Natural killer cell (primary cell): ENCODE data around the gene LONP1. TPM values are rescaled to one million over a fixed set of nuclear protein-coding genes. Genes with fewer than 3 reads are reported as not detected.
"Not testable (repeated sequence)": the region's sequence is repeated elsewhere in the genome, so short reads cannot be mapped to it uniquely, and the experiment has no call there.

Experiments used
- ATAC-seq, 3 donors: fragments of 150-1000 bp in 2 of 3; fragments of 200-7000 bp in 1 of 3; cut with Tn5 transposase; 1 replicate in 1 of 3; 2 replicates in 2 of 3; pipeline ENCODE4 v1.10.0; 2021; ENCODE audit warnings: mild to moderate bottlenecking in 2 of 3, moderate library complexity in 2 of 3
- DNase-seq, 2 donors: peaks; one replicate each; pipeline versions ENCODE4 v3.0.0 to v3.0.0-alpha.2; 2013 to 2021; ENCODE audit warnings: mixed read lengths in 1 of 2
- H3K27ac ChIP-seq: one replicate; pipeline ENCODE4 v1.5.1; 2013; ENCODE audit warnings: mild to moderate bottlenecking, low read length
- H3K27me3 ChIP-seq: one replicate; pipeline ENCODE4 v1.6.1; 2013; ENCODE audit warnings: low read length; ENCODE audit not compliant: control insufficient read depth, insufficient read depth
- H3K36me3 ChIP-seq: one replicate; pipeline ENCODE4 v1.6.1; 2013; ENCODE audit warnings: low read length; ENCODE audit not compliant: control insufficient read depth, insufficient read depth
- H3K4me1 ChIP-seq: one replicate; pipeline ENCODE4 v1.6.1; 2013; ENCODE audit warnings: low read length; ENCODE audit not compliant: control insufficient read depth, insufficient read depth
- H3K4me3 ChIP-seq: one replicate; pipeline ENCODE4 v1.5.1; 2013; ENCODE audit warnings: low read length
- H3K9me3 ChIP-seq: one replicate; pipeline ENCODE4 v1.6.1; 2013; ENCODE audit warnings: low read length; ENCODE audit not compliant: control insufficient read depth, insufficient read depth
- H3K27ac Mint-ChIP-seq, 2 donors: one replicate each; pipeline ENCODE4 v1.8.0; 2022; ENCODE audit warnings: mild to moderate bottlenecking in 2 of 2, mixed read lengths in 2 of 2, moderate library complexity in 1 of 2
- H3K27me3 Mint-ChIP-seq, 2 donors: one replicate each; pipeline ENCODE4 v1.8.0; 2022; ENCODE audit warnings: low read depth in 2 of 2, mixed read lengths in 2 of 2
- H3K36me3 Mint-ChIP-seq: one replicate; pipeline ENCODE4 v1.8.0; 2022; ENCODE audit warnings: mixed read lengths
- H3K4me1 Mint-ChIP-seq, 2 donors: one replicate each; pipeline ENCODE4 v1.8.0; 2022; ENCODE audit warnings: mixed read lengths in 2 of 2
- H3K4me3 Mint-ChIP-seq: one replicate; pipeline ENCODE4 v1.8.0; 2022; ENCODE audit warnings: mild to moderate bottlenecking, moderate library complexity, mixed read lengths
- H3K9me3 Mint-ChIP-seq, 2 donors: one replicate each; pipeline ENCODE4 v1.8.0; 2022; ENCODE audit warnings: mixed read lengths in 2 of 2
- CTCF ChIP-seq: fragments of 200-600 bp; IDR thresholded peaks from one replicate; pipeline ENCODE4 v1.8.0; 2022; ENCODE audit warnings: antibody characterized with exemption
- WGBS: methylation state at CpG from one replicate; pipeline ENCODE4 v1.1.7; 2013; ENCODE audit warnings: missing lambda C conversion rate; ENCODE audit not compliant: insufficient coverage; 5-methylcytosine and 5-hydroxymethylcytosine counted together
- intact Hi-C: fragments of 100-400 bp; cut with micrococcal nuclease; formaldehyde crosslinking; loops from one replicate; pipeline ENCODE4 v1.14.2; 2022
- total RNA-seq, 4 donors: library from RNA; stranded (reverse); fragments of 120-200 nt in 1 of 4; gene quantifications; one replicate each; pipeline versions ENCODE4 v1.2.3 to v1.2.4, GENCODE V29; 2013 to 2022

Gene LONP1
- total RNA-seq, 3 donors from 2014 or later (not counting 1 experiment from before 2014, with no cell fraction given) = 50.5 to 61.8 (median 56.1) TPM

GRCh38 chr19:5703819-5704818, 15.8 kb downstream of the LONP1 start:
- WGBS = 97% methylated on average over 40 of the region's 40 CpGs
- Mint-ChIP-seq H3K36me3 (no peaks in the 10 kb centered on the region), H3K27ac (no peak overlapping the region)

GRCh38 chr19:5702053-5702410, 17.9 kb downstream of the LONP1 start:
- intact Hi-C loops, H3K4me1 Mint-ChIP-seq, H3K4me3 Mint-ChIP-seq, H3K9me3 Mint-ChIP-seq, DNase-seq, H3K27me3 ChIP-seq, H3K27ac Mint-ChIP-seq, ATAC-seq, H3K4me3 ChIP-seq, H3K9me3 ChIP-seq, H3K27ac ChIP-seq, H3K27me3 Mint-ChIP-seq, H3K4me1 ChIP-seq, H3K36me3 Mint-ChIP-seq: not testable (repeated sequence)
- peaks cover 47% of the 10 kb centered on the region for H3K36me3 ChIP-seq
- 87% methylated on average over 10 of the region's 28 CpGs for WGBS

More at GRCh38 chr19:5703819-5704818, 15.8 kb downstream of the LONP1 start:
- Histone ChIP-seq H3K4me1 (no peaks in the 10 kb centered on the region), H3K9me3 (no peaks in the 10 kb centered on the region), H3K27me3 (no peaks in the 10 kb centered on the region), H3K36me3 (peaks cover 52% of the 10 kb centered on the region), H3K27ac (no peak overlapping the region), H3K4me3 (no peak overlapping the region)
- Mint-ChIP-seq H3K4me3 (no peak overlapping the region), H3K27me3 (no peaks in the 10 kb centered on the region), H3K4me1 (peaks cover 0 to 5% of the 10 kb centered on the region in 2 donors), H3K9me3 (no peaks in the 10 kb centered on the region)
- peak in 1 of 2 donors; percentile 1 for DNase-seq
- intact Hi-C loops = no loop called here
- ATAC-seq = no peak
- TF ChIP-seq CTCF = no peak

DNA sequence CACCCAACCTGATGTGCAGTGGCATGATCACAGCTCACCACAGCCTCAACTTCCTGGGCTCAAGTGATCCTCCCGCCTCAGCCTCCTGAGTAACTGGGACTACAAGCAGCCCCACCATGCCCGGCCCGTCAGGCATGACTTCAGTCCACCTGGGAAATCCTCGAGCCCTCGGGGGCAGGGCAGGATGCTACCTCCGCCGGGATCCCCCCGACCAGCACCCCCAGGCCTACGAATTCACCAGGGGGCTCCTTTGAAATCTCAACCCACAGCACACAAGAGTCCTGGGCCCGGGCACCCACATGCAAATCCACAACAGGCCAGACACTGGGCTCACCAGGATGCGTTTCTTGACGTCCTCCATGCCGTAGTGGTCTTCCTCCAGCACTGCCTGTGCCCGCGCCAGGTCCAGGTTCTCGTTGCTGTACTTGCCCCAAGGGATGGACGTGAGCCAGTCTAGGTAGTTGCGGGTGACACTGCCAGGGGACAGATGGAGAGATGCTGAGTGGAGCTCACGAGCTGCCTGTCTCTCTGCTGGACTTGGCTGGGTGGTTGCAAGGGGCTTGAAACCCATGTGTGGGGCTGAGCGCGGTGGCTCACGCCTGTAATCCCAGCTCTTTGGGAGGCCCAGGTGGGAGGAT, 19.4 kb downstream of the LONP1 start:
- no peaks in the 10 kb centered on the region for H3K27me3 ChIP-seq
- H3K27ac ChIP-seq = no peak overlapping the region
- no peak for DNase-seq
- Mint-ChIP-seq H3K27me3 (no peaks in the 10 kb centered on the region), H3K4me3 (no peak overlapping the region), H3K27ac (no peak overlapping the region), H3K36me3 (no peaks in the 10 kb centered on the region), H3K4me1 (peaks cover 0 to 5% of the 10 kb centered on the region in 2 donors), H3K9me3 (no peaks in the 10 kb centered on the region)
- H3K4me3 ChIP-seq = no peak overlapping the region
- 96% methylated on average over 22 of the region's 22 CpGs for WGBS
- no peak for TF ChIP-seq CTCF
- ATAC-seq = no peak
- intact Hi-C loops = no loop called here
- H3K36me3 ChIP-seq = peaks cover 48% of the 10 kb centered on the region
- no peaks in the 10 kb centered on the region for H3K4me1 ChIP-seq
- no peaks in the 10 kb centered on the region for H3K9me3 ChIP-seq
